GM21367 (cell line): ENCODE results near the gene SMG1.

ENCODE experiments used
- ATAC-seq: cut with Tn5 transposase; IDR thresholded peaks from one replicate; pipeline ENCODE4 v1.9.1; 2021; ENCODE audit not compliant: unreplicated experiment

Gene SMG1

DNA sequence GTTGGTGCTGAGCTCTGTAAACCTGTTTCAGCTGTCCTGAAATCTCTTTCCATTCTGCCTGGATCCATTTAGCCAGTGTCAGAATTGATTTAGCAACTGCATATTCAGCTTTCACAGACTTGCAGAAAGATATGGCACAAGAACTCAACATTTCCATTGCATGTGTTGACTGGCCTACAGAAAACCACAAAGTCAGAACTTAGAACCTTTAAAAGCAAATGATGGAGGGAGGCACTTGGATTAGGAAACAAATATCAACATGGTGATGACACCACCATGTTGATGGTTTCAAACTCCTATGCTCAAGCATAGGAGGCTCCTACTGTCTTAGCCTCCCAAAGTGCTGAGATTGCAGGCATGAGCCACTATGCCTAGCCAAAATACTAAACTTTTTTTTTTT, 72.5 kb downstream of the SMG1 start:
- ATAC-seq = no peak

DNA sequence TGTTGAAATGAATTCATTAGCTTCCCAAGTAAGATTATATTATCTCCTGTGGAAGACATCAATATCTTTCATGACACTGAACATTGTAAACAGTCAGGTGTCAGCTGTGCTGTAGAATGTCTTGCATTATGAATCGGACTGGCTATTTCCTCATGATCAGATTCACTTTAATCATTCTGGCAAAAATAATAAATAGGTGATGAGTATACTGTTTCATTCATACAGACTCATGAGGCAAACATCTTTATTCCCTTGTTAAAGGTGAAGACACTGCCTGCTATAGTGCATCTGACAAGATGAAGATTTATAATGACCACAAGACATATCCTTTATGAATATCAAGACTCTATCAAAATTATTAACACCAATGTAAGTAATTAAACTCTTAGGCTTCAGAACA, 73.6 kb downstream of the SMG1 start:
- no peak for ATAC-seq

GRCh38 chr16:18846416-18846815, 79.8 kb downstream of the SMG1 start:
- ATAC-seq = no peak

DNA sequence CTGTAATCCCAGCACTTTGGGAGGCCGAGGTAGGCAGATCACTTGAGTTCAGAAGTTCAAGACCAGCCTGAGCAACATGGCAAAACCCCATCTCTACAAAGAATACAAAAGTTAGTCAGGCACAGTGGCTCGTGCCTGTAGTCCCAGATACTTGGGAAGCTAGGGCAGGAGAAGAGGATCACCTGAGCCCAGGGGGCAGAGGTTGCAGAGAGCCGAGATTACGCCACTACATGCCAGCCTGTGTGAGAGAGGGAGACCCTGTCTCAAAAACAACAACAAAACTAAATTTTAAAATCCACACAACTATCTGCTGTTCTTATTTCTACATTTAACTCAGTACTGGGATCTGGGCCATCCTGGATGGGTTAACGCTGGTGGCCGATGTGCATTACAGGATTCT, 83.6 kb downstream of the SMG1 start:
- no peak for ATAC-seq

DNA sequence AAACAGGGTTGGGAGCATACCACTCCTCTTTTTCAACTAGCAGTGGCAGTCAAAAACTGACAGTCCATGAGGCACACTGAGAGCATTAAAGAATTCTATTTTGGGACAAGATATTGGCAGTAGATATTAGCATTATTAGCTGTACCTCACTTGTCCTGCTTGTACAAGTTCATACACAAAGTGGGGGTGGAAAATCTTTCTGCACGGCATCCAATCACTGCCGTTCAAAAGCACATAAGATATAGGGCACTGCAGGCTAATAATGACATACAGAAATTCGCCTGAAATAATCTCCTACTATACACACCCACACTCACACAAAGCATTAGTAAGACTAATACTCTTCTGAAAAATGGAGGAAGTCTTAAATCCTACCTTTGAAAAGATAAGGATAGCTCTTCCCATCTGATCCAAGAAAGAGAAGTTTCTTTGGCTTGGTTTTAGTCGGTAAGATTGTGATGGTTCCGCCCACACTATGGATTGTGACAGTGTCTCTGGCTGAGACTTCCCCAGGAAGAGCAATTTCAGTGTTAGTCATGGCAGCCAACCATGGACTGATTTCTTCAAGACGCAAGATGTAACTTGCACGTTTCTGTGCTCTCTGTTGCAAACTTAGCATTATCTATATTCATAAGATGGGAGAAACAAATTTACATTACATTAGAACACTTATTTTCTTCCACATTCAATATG, 84.2 kb downstream of the SMG1 start:
- ATAC-seq = no peak

GRCh38 chr16:18839555-18839954, 86.7 kb downstream of the SMG1 start:
- ATAC-seq = no peak

- no peak for ATAC-seq
Observed at GRCh38 chr16:18836702-18837101, 89.5 kb downstream of the SMG1 start.

- no peak for ATAC-seq
Observed at GRCh38 chr16:18834864-18835263, 91.3 kb downstream of the SMG1 start.

DNA sequence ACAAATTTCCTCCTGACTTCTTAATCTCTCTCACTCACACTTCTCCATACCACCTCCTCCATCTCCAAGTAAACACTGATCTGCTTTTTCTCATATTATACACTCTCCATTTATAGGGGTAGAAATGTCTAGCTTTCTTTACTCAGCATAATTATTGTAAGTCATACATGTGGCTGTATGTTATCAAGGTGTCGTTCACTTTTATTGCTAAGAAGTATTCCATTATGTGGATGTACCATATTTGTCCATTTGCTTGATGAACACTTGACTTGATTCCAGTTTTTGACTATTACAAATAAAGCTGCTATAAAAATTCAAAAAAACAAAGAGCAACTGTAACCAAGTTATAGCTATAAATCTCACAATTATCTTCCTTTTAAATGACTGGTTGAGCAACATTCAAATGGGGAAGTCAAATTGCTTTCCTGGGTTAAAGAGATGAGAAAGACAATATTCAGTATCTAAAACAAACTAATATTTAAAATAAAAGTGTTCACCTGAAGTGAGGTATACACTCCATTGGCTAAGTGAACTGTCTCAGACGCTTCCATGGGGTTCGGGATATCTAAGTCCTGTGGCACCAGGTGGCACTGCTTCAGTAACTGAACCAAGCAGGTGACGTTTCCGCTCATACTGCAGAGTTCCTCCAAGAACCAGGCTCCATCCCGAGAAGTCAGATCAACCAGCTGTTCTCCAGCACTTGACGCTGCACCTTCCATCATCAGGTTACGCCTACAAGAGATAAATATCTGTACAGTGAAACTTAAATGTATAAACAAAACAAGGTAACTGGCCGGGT, 92.3 kb downstream of the SMG1 start:
- ATAC-seq = no peak

DNA sequence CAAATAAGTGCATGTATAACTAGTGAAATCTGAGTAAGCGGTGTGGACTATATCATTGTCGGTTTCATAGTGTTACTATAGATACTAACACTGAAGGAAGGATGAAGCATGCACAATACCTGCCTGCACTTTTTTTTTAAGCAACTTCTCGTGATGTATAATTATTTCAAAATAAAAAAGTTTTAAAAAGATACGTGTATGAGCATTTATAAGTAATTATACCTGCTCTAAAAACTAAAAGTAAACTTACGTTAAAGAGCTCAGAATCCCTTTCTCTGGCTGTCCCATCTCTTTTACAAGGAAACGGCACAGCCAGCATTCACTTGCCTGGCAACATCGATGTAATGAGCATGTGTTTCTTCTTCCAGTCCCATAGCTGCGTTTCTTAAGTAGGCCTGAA, 93.6 kb downstream of the SMG1 start:
- no peak for ATAC-seq

DNA sequence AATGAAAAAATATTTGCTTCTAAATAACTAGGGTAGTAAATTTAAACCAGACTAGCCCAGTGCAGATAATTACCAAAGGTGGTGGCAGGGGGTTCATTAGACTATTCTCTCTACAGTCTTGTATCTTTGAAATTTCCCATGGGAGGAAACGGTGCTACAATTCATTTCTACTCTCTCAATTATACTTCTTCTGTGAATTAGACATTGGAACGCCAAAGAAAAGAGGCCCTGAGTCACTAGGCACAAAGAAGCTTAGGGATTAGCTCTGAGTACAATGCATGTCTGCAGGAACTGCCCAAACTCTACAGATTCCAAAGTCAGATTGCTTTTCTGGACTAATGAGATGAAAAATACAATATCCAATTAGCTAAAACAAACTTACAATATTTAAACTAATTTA, 94.2 kb downstream of the SMG1 start:
- no peak for ATAC-seq

DNA sequence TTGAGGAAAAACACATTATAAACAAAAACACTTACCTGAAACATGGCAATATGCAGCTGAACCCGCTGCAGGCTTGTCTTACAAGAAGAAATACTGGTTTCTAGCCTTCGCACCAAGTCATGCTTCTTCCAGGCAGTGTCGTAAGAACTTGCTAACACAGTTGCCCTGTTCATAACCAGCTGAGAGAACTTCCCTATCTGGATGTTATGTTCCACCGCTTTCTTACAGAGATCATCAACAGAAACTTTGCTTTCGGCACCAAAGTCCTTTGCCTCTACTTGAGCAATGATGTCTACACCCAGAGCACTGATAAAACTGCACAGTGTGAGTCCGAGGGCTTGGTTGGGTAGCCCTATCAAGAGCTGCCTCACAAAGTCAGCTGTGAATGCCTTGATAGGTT, 97.0 kb downstream of the SMG1 start:
- no peak for ATAC-seq

GRCh38 chr16:18827890-18828289, 98.3 kb downstream of the SMG1 start:
- ATAC-seq = no peak

DNA sequence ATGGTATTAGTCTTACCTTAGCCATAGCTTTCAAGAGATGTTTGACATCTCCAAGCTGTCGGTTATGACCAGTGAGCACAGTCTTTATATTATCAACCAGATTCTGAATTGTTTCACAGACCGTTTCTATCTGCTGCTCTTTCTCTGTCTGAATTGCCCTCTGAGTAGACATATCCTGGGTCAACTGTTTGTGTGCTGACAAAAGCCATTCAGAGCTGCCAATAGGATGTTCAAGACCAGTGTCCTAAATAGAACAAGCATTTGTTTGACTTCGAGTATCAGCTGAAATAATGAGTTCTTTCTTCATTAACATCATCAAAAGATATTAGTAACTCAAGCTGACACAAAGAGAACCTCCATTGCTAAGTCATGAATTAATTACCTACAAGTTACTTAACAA, 109.9 kb downstream of the SMG1 start:
- no peak for ATAC-seq

- ATAC-seq = no peak
Observed at GRCh38 chr16:18811925-18812324, 114.3 kb downstream of the SMG1 start.

DNA sequence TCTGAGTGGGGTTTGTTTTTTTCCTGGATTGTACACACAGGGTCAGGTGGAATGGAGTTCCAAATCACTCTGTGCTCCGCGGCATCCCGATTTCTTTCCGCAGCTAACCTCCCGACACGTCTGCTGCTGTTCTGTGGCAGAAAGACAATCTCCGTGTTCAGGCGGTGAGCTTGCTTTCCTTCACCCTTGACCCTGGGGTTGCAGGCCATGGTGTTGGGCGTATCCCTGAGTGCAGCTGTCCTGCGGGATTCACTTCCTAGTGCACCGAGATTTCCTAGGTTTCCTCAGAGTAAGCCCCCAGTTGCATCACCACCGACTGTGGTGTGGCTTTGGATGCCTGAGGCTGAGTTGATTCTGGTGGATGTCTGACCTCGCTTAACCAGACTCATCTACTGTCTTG, 117.0 kb downstream of the SMG1 start:
- no peak for ATAC-seq

- no peak for ATAC-seq
Observed at GRCh38 chr16:18805257-18805773, 120.9 kb downstream of the SMG1 start.

DNA sequence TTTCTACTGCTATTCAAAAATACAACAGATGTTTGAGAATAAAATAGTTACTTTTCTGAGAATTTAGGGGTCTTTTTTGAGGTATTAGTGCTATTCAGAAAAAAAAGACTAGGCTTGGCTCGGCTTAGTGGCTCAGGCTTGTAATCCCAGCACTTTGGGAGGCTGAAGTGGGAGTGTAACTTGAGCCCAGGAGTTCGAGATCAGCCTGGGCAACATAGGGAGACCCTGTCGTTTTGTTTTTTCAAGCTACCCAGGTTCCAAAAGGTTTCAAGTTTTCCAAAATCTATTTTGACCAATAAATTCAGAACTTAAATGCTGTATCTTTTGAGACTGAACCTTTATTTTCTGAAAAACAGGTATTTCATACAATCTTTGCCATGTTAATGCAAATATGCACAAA, 121.7 kb downstream of the SMG1 start:
- no peak for ATAC-seq

GRCh38 chr16:18803569-18804462, 122.4 kb downstream of the SMG1 start:
- ATAC-seq = no peak

GRCh38 chr16:18802767-18803343, 123.4 kb downstream of the SMG1 start:
- no peak for ATAC-seq
